GM12878 (cell line): ENCODE data around the gene ARGLU1. TPM values are rescaled to one million over a fixed set of nuclear protein-coding genes. Genes with fewer than 3 reads are reported as not detected.

Source experiments
- ATAC-seq: fragments of 200-7000 bp; cut with Tn5 transposase; 3 replicates; pipeline ENCODE4 v1.9.1; 2020; ENCODE audit warnings: mild to moderate bottlenecking, moderate library complexity
- BruUV-seq: library from RNA; stranded (reverse); fragments of 400-500 nt; replicated peaks from 2 replicates; lab custom pipeline; 2021; lab: Mats Ljungman, UMichigan
- CTCF ChIA-PET: fragments of 300-600 bp; sonication (Branson Sonifier 250); formaldehyde crosslinking; extraction: SDS; loops from one replicate; lab custom pipeline; 2021; ENCODE audit warnings: inconsistent platforms; lab: Yijun Ruan, JAX
- POLR2A ChIA-PET: fragments of 350-600 bp; formaldehyde crosslinking; extraction: SDS; loops from one replicate; lab custom pipeline; 2021; ENCODE audit warnings: inconsistent platforms; lab: Charles Lee
- RAD21 ChIA-PET: fragments of 300-600 bp; sonication (Branson Sonifier 250); formaldehyde crosslinking; loops from one replicate; lab custom pipeline; 2023; ENCODE audit warnings: antibody characterized with exemption; ENCODE audit not compliant: unreplicated experiment; lab: Charles Lee
- SMC1A ChIA-PET: fragments of 300-600 bp; sonication (Branson Sonifier 250); formaldehyde crosslinking; loops from one replicate; lab custom pipeline; 2023; ENCODE audit not compliant: unreplicated experiment, uncharacterized antibody; lab: Charles Lee
- DNase-seq: peaks from one replicate; pipeline ENCODE4 v3.0.0-alpha.2; 2011; ENCODE audit warnings: low read depth, low spot score
- FAIRE-seq: peaks from 3 replicates; lab custom pipeline; 2011; peaks lifted over from hg19 to GRCh38; lab: Jason Lieb, UNC
- H2AFZ ChIP-seq: 2 replicates; pipeline ENCODE4 v1.6.0; 2011; ENCODE audit warnings: low read depth, low read length, control low read depth; ENCODE audit not compliant: control insufficient read depth
- H3K27ac ChIP-seq: 2 replicates; pipeline ENCODE4 v1.5.1; 2011; ENCODE audit warnings: control low read depth; ENCODE audit not compliant: control insufficient read depth, insufficient read depth
- H3K27me3 ChIP-seq, 2 experiments: replicated peaks in 1 of 2; 2 replicates each; pipeline versions ENCODE4 v1.6.0 to v1.6.1; 2011; ENCODE audit warnings: low read length in 1 of 2; ENCODE audit not compliant: control insufficient read depth in 2 of 2, insufficient read depth in 2 of 2
- H3K36me3 ChIP-seq, 2 experiments: 2 replicates each; pipeline ENCODE4 v1.5.1; 2011; ENCODE audit warnings: low read length in 1 of 2; ENCODE audit not compliant: control insufficient read depth in 2 of 2, insufficient read depth in 2 of 2
- H3K4me1 ChIP-seq: 2 replicates; pipeline ENCODE4 v1.6.1; 2011; ENCODE audit warnings: mild to moderate bottlenecking, low read length, moderate library complexity, mixed read lengths; ENCODE audit not compliant: control insufficient read depth, insufficient read depth
- H3K4me2 ChIP-seq: 2 replicates; pipeline ENCODE4 v1.6.0; 2011; ENCODE audit warnings: control low read depth; ENCODE audit not compliant: control insufficient read depth, insufficient read depth
- H3K4me3 ChIP-seq: fragments of 200-600 bp; sonication (generic); 2 replicates; pipeline ENCODE4 v1.5.1; 2016
- H3K79me2 ChIP-seq: 2 replicates; pipeline ENCODE4 v1.6.0; 2011; ENCODE audit warnings: low read length; ENCODE audit not compliant: control insufficient read depth, insufficient read depth
- H3K9ac ChIP-seq: 2 replicates; pipeline ENCODE4 v1.8.0; 2011; ENCODE audit warnings: low read length, control low read depth, mixed read lengths; ENCODE audit not compliant: control insufficient read depth, insufficient read depth
- H3K9me3 ChIP-seq: replicated peaks from 3 replicates; pipeline ENCODE4 v1.5.1; 2011; ENCODE audit warnings: mild to moderate bottlenecking, low read length; ENCODE audit not compliant: control insufficient read depth, insufficient read depth
- H4K20me1 ChIP-seq: 2 replicates; pipeline ENCODE4 v1.6.0; 2011; ENCODE audit not compliant: control insufficient read depth, insufficient read depth
- BCL11A ChIP-seq: IDR thresholded peaks from 2 replicates; pipeline ENCODE4 v1.6.1; 2011; ENCODE audit warnings: low read depth, low read length
- CBX5 ChIP-seq: sonication (generic); IDR thresholded peaks from 2 replicates; pipeline ENCODE4 v1.6.1; 2016; ENCODE audit warnings: low read depth, moderate library complexity, mild to moderate bottlenecking, inconsistent platforms
- CREB1 ChIP-seq: IDR thresholded peaks from 2 replicates; pipeline ENCODE4 v1.6.1; 2012; ENCODE audit warnings: low read depth, mild to moderate bottlenecking, inconsistent platforms
- EZH2 ChIP-seq: IDR thresholded peaks from 2 replicates; pipeline ENCODE4 v1.6.1; 2012; ENCODE audit warnings: low read depth, mild to moderate bottlenecking, control low read depth, inconsistent platforms, low read length, borderline replicate concordance; ENCODE audit not compliant: control insufficient read depth
- FOS ChIP-seq: IDR thresholded peaks from 3 replicates; pipeline ENCODE4 v1.6.1; 2011; ENCODE audit warnings: borderline replicate concordance; ENCODE audit not compliant: insufficient read length; ENCODE audit errors: extremely low read depth
- FOXK2 ChIP-seq: fragments of 450-650 bp; IDR thresholded peaks from 2 replicates; pipeline ENCODE4 v1.6.1; 2017; ENCODE audit warnings: mild to moderate bottlenecking, moderate library complexity
- GABPA ChIP-seq: IDR thresholded peaks from 2 replicates; pipeline ENCODE4 v1.6.1; 2014; ENCODE audit warnings: antibody characterized with exemption, low read depth, mild to moderate bottlenecking, inconsistent platforms
- HCFC1 ChIP-seq: fragments of 150-350 bp; IDR thresholded peaks from 2 replicates; pipeline ENCODE4 v1.6.1; 2014; ENCODE audit warnings: low read length
- IRF4 ChIP-seq: IDR thresholded peaks from 2 replicates; pipeline ENCODE4 v1.6.1; 2011; ENCODE audit warnings: low read depth, low read length
- JUND ChIP-seq: IDR thresholded peaks from 2 replicates; pipeline ENCODE4 v1.6.1; 2012; ENCODE audit warnings: low read depth, mild to moderate bottlenecking, low read length, improper control_type of control experiment, moderate library complexity
- RAD21 ChIP-seq: IDR thresholded peaks from 2 replicates; pipeline ENCODE4 v1.6.1; 2011; ENCODE audit warnings: mild to moderate bottlenecking, low read depth, low read length, moderate library complexity; ENCODE audit not compliant: insufficient read depth
- SMAD1 ChIP-seq: fragments of 450-650 bp; IDR thresholded peaks from 2 replicates; pipeline ENCODE4 v1.6.1; 2018; ENCODE audit warnings: mild to moderate bottlenecking, low read depth; ENCODE audit not compliant: partially characterized antibody
- SPI1 ChIP-seq: IDR thresholded peaks from 2 replicates; pipeline ENCODE4 v1.6.1; 2011; ENCODE audit warnings: low read depth, mild to moderate bottlenecking, low read length, moderate library complexity, borderline replicate concordance; ENCODE audit not compliant: insufficient read depth
- ZNF592 ChIP-seq: fragments of 450-650 bp; IDR thresholded peaks from 2 replicates; pipeline ENCODE4 v1.6.1; 2017; ENCODE audit warnings: mild to moderate bottlenecking, moderate library complexity
- WGBS: methylation state at CpG from one replicate; pipeline ENCODE4 v1.1.6; 2016; ENCODE audit warnings: low lambda C conversion rate; ENCODE audit not compliant: insufficient replicate concordance, insufficient coverage; ENCODE audit errors: missing lambda C conversion rate; 5-methylcytosine and 5-hydroxymethylcytosine counted together
- in situ Hi-C: fragments of 300-500 bp; cut with MboI; formaldehyde crosslinking; loops from 9 replicates; pipeline ENCODE4 v1.14.3; 2018; ENCODE audit warnings: mixed read lengths
- intact Hi-C: fragments of 100-400 bp; cut with micrococcal nuclease; formaldehyde crosslinking; loops from one replicate; pipeline ENCODE4 v1.14.2; 2022; ENCODE audit not compliant: unreplicated experiment
- polyA plus RNA-seq, 11 experiments: library from polyadenylated mRNA; depleted of rRNA in 4 of 11; unstranded in 6 of 11; stranded (reverse) in 5 of 11; fragments of >200 nt; fragmentation: Nextera tagmentation in 4 of 11; fragmentation: Illumina TruSeq in 1 of 11; extraction: Ambion mirVana in 4 of 11; extraction: Trizol in 1 of 11; gene quantifications; 1 replicate in 1 of 11; 2 replicates in 10 of 11; pipeline versions ENCODE4 v1.2.1 to v1.2.3, GENCODE V29; 2011 to 2016; ENCODE audit warnings: inconsistent platforms in 2 of 11, missing spikeins in 2 of 11, low read depth in 1 of 11
- total RNA-seq, 4 experiments: library from RNA; depleted of rRNA in 3 of 4; stranded (reverse); fragments of >200 nt in 3 of 4; fragmentation: Illumina TruSeq in 1 of 4; extraction: Trizol in 1 of 4; gene quantifications; 2 replicates each; pipeline versions ENCODE4 v1.2.1 to v1.2.3, GENCODE V29; 2013 to 2021

ARGLU1 gene
- total and polyA plus RNA-seq, 10 of the 15 experiments (the other 5 are each of a cell fraction or from before 2014, with no cell fraction given), result 47.1 to 197 (median 98.3) TPM

GRCh38 chr13:106521095-106521799 is 46.7 kb downstream of the ARGLU1 start:
- Histone ChIP-seq H3K79me2 (no peaks in the 10 kb centered on the region), H3K27ac (no peak overlapping the region), H4K20me1 (no peaks in the 10 kb centered on the region), H3K4me3 (no peak overlapping the region), H3K4me2 (no peak overlapping the region), H3K9me3 (no peaks in the 10 kb centered on the region)
- ATAC-seq, result no peak
- ChIA-PET RAD21 (no interaction called here), SMC1A (interaction anchor here (0.6 to 1.4 kb wide), 5 partner anchors 10 to 22 kb away, joined by 3 to 7 read pairs (median 3); partner anchors contain the start of gene EFNB2), CTCF (no interaction called here), POLR2A (interaction anchor here (1.0 kb wide), 1 partner anchor 9 kb away, joined by 4 read pairs; no protein-coding TSS in a partner anchor)
- 64% methylated on average over 5 of the region's 5 CpGs for WGBS
- no peak for TF ChIP-seq HCFC1
- TF ChIP-seq IRF4, result no peak
- TF ChIP-seq JUND, result no peak
- TF ChIP-seq CBX5, result no peak
- TF ChIP-seq EZH2, result no peak
- no peak for TF ChIP-seq FOS
- TF ChIP-seq GABPA, result no peak
- TF ChIP-seq SMAD1, result no peak
- TF ChIP-seq BCL11A, result no peak
- TF ChIP-seq ZNF592, result no peak
- TF ChIP-seq CREB1, result no peak
- no peak for TF ChIP-seq FOXK2
- no peak for TF ChIP-seq RAD21
- no peak for TF ChIP-seq SPI1
- TF ChIP-seq, all 136 proteins: peak for 0
- no TSS peak for BruUV-seq
- Histone ChIP-seq H3K27me3 (peaks cover 0 to 2% of the 10 kb centered on the region in 2 experiments; a peak in 1 of 4 replicates), H3K9ac (no peak overlapping the region), H3K4me1 (no peaks in the 10 kb centered on the region), H3K36me3 (no peaks in the 10 kb centered on the region), H2AFZ (no peak overlapping the region)
- FAIRE-seq, result no peak
- in situ Hi-C loops (no loop called here), intact Hi-C loops (no loop called here)
- DNase-seq, result no peak
